IPS-20b (cell line): ENCODE results near the gene ANXA3.

Experiments
- H3K27ac ChIP-seq: one replicate; pipeline ENCODE4 v1.5.1; 2013; ENCODE audit warnings: low read length
- H3K27me3 ChIP-seq: 2 replicates; pipeline ENCODE4 v1.6.1; 2013; ENCODE audit warnings: mild to moderate bottlenecking, low read length, inconsistent platforms; ENCODE audit not compliant: insufficient read depth
- H3K36me3 ChIP-seq: 2 replicates; pipeline ENCODE4 v1.6.1; 2013; ENCODE audit warnings: low read depth, mild to moderate bottlenecking, inconsistent platforms, low read length, moderate library complexity; ENCODE audit not compliant: insufficient read depth
- H3K4me1 ChIP-seq: 2 replicates; pipeline ENCODE4 v1.6.1; 2013; ENCODE audit warnings: mild to moderate bottlenecking, control low read depth, inconsistent platforms, low read length, moderate library complexity; ENCODE audit not compliant: insufficient read depth
- H3K4me3 ChIP-seq: 2 replicates; pipeline ENCODE4 v1.5.1; 2013; ENCODE audit warnings: mild to moderate bottlenecking, low read length, inconsistent platforms
- H3K9ac ChIP-seq: 2 replicates; pipeline ENCODE4 v1.6.1; 2013; ENCODE audit warnings: low read depth, mild to moderate bottlenecking, inconsistent platforms, low read length, moderate library complexity
- H3K9me3 ChIP-seq: 2 replicates; pipeline ENCODE4 v1.6.1; 2013; ENCODE audit warnings: mild to moderate bottlenecking, low read depth, low read length, inconsistent platforms; ENCODE audit not compliant: insufficient read depth

Gene ANXA3

GRCh38 chr4:78524009-78524408, 27.6 kb upstream of the ANXA3 start:
- Histone ChIP-seq H3K27ac (no peak overlapping the region), H3K9me3 (no peaks in the 10 kb centered on the region), H3K4me1 (no peaks in the 10 kb centered on the region), H3K36me3 (peaks cover 95% of the 10 kb centered on the region), H3K4me3 (no peak overlapping the region), H3K27me3 (no peaks in the 10 kb centered on the region), H3K9ac (no peak overlapping the region)

- Histone ChIP-seq H3K9me3 (no peaks in the 10 kb centered on the region), H3K4me3 (no peak overlapping the region), H3K27ac (no peak overlapping the region), H3K4me1 (no peaks in the 10 kb centered on the region), H3K27me3 (no peaks in the 10 kb centered on the region), H3K9ac (no peak overlapping the region), H3K36me3 (peaks cover 83% of the 10 kb centered on the region)
These were observed 26.0 kb upstream of the ANXA3 start for GRCh38 chr4:78525559-78525958.

GRCh38 chr4:78527103-78527502, 24.5 kb upstream of the ANXA3 start:
- Histone ChIP-seq H3K4me1 (no peaks in the 10 kb centered on the region), H3K36me3 (peaks cover 69% of the 10 kb centered on the region), H3K27ac (no peak overlapping the region), H3K9ac (no peak overlapping the region), H3K4me3 (no peak overlapping the region), H3K27me3 (no peaks in the 10 kb centered on the region), H3K9me3 (no peaks in the 10 kb centered on the region)

GRCh38 chr4:78527555-78527954, 24.0 kb upstream of the ANXA3 start:
- Histone ChIP-seq H3K36me3 (peaks cover 67% of the 10 kb centered on the region), H3K4me3 (no peak overlapping the region), H3K9me3 (no peaks in the 10 kb centered on the region), H3K27me3 (no peaks in the 10 kb centered on the region), H3K27ac (no peak overlapping the region), H3K4me1 (no peaks in the 10 kb centered on the region), H3K9ac (no peak overlapping the region)

- Histone ChIP-seq H3K9ac (no peak overlapping the region), H3K27me3 (no peaks in the 10 kb centered on the region), H3K9me3 (no peaks in the 10 kb centered on the region), H3K27ac (no peak overlapping the region), H3K4me3 (no peak overlapping the region), H3K36me3 (peaks cover 60% of the 10 kb centered on the region), H3K4me1 (no peaks in the 10 kb centered on the region)
These were observed 23.2 kb upstream of the ANXA3 start for GRCh38 chr4:78528327-78528726.

GRCh38 chr4:78529569-78530209, 21.9 kb upstream of the ANXA3 start:
- no peak overlapping the region for H3K4me3 ChIP-seq
- H3K4me1 ChIP-seq = no peaks in the 10 kb centered on the region
- no peaks in the 10 kb centered on the region for H3K27me3 ChIP-seq
- H3K9ac ChIP-seq = no peak overlapping the region
- H3K36me3 ChIP-seq = peaks cover 54% of the 10 kb centered on the region
- no peaks in the 10 kb centered on the region for H3K9me3 ChIP-seq
- H3K27ac ChIP-seq = no peak overlapping the region

- Histone ChIP-seq H3K36me3 (peaks cover 54% of the 10 kb centered on the region), H3K4me3 (no peak overlapping the region), H3K9me3 (no peaks in the 10 kb centered on the region), H3K27me3 (no peaks in the 10 kb centered on the region), H3K4me1 (no peaks in the 10 kb centered on the region), H3K9ac (no peak overlapping the region), H3K27ac (no peak overlapping the region)
These were observed 19.5 kb upstream of the ANXA3 start for GRCh38 chr4:78532046-78532445.

- Histone ChIP-seq H3K9ac (no peak overlapping the region), H3K9me3 (no peaks in the 10 kb centered on the region), H3K27me3 (no peaks in the 10 kb centered on the region), H3K36me3 (peaks cover 51% of the 10 kb centered on the region), H3K4me1 (no peaks in the 10 kb centered on the region), H3K27ac (no peak overlapping the region), H3K4me3 (no peak overlapping the region)
These were observed 17.7 kb upstream of the ANXA3 start for GRCh38 chr4:78533854-78534253.

- no peaks in the 10 kb centered on the region for H3K27me3 ChIP-seq
- H3K4me1 ChIP-seq = no peaks in the 10 kb centered on the region
- peaks cover 54% of the 10 kb centered on the region for H3K36me3 ChIP-seq
- H3K27ac ChIP-seq = no peak overlapping the region
- H3K4me3 ChIP-seq = no peak overlapping the region
- H3K9me3 ChIP-seq = no peaks in the 10 kb centered on the region
- no peak overlapping the region for H3K9ac ChIP-seq
These were observed 17.1 kb upstream of the ANXA3 start for GRCh38 chr4:78534286-78534955.

- no peak overlapping the region for H3K27ac ChIP-seq
- H3K9me3 ChIP-seq = no peaks in the 10 kb centered on the region
- H3K9ac ChIP-seq = no peak overlapping the region
- peaks cover 5% of the 10 kb centered on the region; the same call in 1 of the 2 replicates for H3K4me1 ChIP-seq
- no peak overlapping the region for H3K4me3 ChIP-seq
- peaks cover 47% of the 10 kb centered on the region for H3K36me3 ChIP-seq
- no peaks in the 10 kb centered on the region for H3K27me3 ChIP-seq
These were observed 9.2 kb upstream of the ANXA3 start for GRCh38 chr4:78542373-78542772.

GRCh38 chr4:78543424-78544125, 8.0 kb upstream of the ANXA3 start:
- H3K9me3 ChIP-seq = no peaks in the 10 kb centered on the region
- no peak overlapping the region for H3K27ac ChIP-seq
- no peaks in the 10 kb centered on the region for H3K27me3 ChIP-seq
- peaks cover 5% of the 10 kb centered on the region; the same call in 1 of the 2 replicates for H3K4me1 ChIP-seq
- no peak overlapping the region for H3K4me3 ChIP-seq
- H3K36me3 ChIP-seq = peaks cover 37% of the 10 kb centered on the region
- H3K9ac ChIP-seq = no peak overlapping the region

GRCh38 chr4:78544678-78545077, 6.9 kb upstream of the ANXA3 start:
- H3K4me1 ChIP-seq = peaks cover 6% of the 10 kb centered on the region; the same call in 1 of the 2 replicates
- no peak overlapping the region for H3K4me3 ChIP-seq
- H3K36me3 ChIP-seq = peaks cover 28% of the 10 kb centered on the region
- no peaks in the 10 kb centered on the region for H3K9me3 ChIP-seq
- H3K9ac ChIP-seq = no peak overlapping the region
- peaks cover 3% of the 10 kb centered on the region; the same call in 1 of the 2 replicates for H3K27me3 ChIP-seq
- no peak overlapping the region for H3K27ac ChIP-seq
